ENCODE measurements around the gene FSIP1.

Gene FSIP1

DNA sequence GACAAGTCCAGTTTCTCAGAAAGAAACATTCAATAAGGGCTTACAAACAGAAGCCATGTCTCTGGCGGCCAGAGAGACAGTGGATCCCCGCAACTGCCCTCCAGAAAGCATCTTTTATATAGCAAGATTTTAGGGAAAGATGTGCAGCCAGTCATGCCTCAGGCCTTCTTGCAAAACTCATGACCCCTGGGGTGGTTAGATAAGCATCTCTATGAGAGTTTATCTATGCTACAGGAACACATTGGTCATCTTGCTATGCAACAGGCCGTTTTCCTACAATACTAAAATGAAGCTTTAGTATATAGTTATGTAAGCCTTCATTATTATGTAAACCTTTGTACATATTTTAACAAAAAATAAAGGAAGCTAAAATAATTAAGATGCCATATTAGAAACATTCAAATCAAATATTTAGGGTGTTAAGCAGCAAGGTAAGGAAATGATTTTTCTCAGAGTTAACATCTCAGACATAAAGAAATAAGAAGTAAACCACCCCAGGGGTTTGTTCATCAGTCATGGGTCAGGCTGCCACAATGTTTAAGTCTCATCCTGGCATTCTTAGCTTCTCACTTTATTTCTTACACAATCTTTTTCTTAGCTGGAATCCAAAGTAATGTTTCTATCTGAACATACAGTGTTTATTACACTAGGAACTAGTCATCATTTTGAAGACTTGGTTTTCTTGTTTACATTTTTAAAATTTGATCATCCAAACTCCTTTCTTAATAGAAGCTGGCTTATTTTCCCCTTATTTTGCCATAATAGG is 6.3 kb upstream of the FSIP1 start:
- DNase-seq (ENCODE audit: low read depth) = no peak
- in situ Hi-C loops (cut with HindIII; ENCODE audit: low sequenced_read_pairs) = loop anchor here (25.0 kb wide), 1 partner anchor 223 kb away; no protein-coding TSS in a partner anchor

DNA sequence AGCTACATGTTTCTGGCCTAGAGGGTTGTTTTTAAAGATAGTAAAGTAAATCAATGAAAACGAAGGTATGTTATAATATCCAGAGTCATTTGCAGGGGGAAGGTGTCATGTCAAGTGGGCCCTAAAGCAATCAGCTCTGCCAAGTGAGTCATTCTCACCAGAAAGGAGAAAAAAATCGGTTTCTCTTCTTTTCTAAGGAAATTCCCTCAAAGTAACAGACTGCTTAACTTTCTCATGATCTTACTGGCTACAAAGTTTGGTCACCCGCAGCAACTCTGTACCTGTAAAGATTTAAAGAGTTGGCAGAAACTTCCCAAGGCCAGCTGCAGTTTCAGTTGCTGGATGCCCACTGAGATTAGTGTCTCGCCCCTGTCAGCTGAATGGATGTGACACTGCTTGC is 5.5 kb upstream of the FSIP1 start:
- TF ChIP-seq, protein P1, sequence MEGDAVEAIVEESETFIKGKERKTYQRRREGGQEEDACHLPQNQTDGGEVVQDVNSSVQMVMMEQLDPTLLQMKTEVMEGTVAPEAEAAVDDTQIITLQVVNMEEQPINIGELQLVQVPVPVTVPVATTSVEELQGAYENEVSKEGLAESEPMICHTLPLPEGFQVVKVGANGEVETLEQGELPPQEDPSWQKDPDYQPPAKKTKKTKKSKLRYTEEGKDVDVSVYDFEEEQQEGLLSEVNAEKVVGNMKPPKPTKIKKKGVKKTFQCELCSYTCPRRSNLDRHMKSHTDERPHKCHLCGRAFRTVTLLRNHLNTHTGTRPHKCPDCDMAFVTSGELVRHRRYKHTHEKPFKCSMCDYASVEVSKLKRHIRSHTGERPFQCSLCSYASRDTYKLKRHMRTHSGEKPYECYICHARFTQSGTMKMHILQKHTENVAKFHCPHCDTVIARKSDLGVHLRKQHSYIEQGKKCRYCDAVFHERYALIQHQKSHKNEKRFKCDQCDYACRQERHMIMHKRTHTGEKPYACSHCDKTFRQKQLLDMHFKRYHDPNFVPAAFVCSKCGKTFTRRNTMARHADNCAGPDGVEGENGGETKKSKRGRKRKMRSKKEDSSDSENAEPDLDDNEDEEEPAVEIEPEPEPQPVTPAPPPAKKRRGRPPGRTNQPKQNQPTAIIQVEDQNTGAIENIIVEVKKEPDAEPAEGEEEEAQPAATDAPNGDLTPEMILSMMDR (IDR thresholded peaks at IDR 0.05; ENCODE audit: low read depth, low read length, missing control alignments) = no peak
- DNase-seq (ENCODE audit: low read depth) = no peak
- H3K4me3 ChIP-seq (ENCODE audit: low read depth, low read length) = no peak overlapping the region
- in situ Hi-C loops (cut with HindIII; ENCODE audit: low sequenced_read_pairs) = loop anchor here (25.0 kb wide), 1 partner anchor 224 kb away; no protein-coding TSS in a partner anchor

More for the DNA sequence above, 6.3 kb upstream of the FSIP1 start:
- H3K4me3 ChIP-seq (ENCODE audit: low read depth, low read length) = no peak overlapping the region
- TF ChIP-seq, protein P1 (IDR thresholded peaks at IDR 0.05; ENCODE audit: low read depth, low read length, missing control alignments) = no peak

DNA sequence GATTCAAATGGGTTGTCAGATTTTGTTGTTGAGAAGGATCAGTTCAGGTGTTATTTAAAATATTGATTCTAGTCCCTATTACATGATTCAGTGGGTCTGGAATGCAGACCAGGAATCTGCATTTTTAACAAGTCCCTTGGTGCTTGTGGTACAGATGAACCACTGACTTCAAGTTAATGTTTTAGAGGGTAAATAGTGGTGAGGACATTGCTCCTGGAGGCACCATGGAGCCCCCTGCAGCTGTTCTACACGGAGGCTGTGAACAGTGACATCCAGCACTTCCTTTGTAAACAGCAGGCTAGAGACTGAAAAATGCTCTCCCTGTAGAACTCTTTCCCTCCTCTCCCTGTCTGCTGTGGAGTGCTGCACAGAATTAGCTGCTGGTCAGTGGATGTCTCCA is 4.8 kb upstream of the FSIP1 start:
- in situ Hi-C loops (cut with HindIII; ENCODE audit: low sequenced_read_pairs) = loop anchor here (25.0 kb wide), 1 partner anchor 225 kb away; no protein-coding TSS in a partner anchor
- no peak overlapping the region for H3K4me3 ChIP-seq (ENCODE audit: low read depth, low read length)
- TF ChIP-seq, protein P1 (IDR thresholded peaks at IDR 0.05; ENCODE audit: low read depth, low read length, missing control alignments) = no peak
- no peak for DNase-seq (ENCODE audit: low read depth)

DNA sequence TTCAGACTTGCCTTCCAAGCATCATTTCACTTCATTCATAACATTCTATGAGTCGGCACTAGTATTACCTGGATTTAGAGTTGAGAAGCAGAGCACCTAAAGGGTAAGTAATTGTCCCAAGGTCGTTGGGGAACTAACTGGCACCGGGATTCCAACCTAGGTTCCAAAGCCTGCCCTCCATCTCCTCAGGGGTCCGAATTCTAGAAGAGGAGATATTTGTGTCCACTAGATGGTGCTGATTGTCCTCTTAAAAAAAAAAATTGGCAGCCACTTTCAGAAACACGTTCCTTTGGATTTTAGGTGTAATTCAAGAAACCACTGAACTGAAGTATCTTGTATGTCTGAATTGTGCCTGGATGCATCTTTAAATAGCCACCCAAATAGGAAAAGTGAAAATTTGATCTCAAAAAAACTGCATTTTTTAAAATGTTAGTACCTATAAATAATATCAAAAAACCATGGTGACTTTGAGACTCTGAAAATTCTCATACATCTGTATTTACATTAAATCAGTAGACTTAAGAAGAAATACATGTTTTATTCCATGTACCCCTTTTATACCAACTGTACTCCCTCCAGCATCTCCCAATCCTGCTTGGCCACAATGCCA is 3.9 kb upstream of the FSIP1 start:
- TF ChIP-seq, protein P1 (IDR thresholded peaks at IDR 0.05; ENCODE audit: low read depth, low read length, missing control alignments) = peak; percentile 52
- DNase-seq (ENCODE audit: low read depth) = peak; percentile 66
- in situ Hi-C loops (cut with HindIII; ENCODE audit: low sequenced_read_pairs) = loop anchor here (25.0 kb wide), 1 partner anchor 226 kb away; no protein-coding TSS in a partner anchor
- H3K4me3 ChIP-seq (ENCODE audit: low read depth, low read length) = no peak overlapping the region

DNA sequence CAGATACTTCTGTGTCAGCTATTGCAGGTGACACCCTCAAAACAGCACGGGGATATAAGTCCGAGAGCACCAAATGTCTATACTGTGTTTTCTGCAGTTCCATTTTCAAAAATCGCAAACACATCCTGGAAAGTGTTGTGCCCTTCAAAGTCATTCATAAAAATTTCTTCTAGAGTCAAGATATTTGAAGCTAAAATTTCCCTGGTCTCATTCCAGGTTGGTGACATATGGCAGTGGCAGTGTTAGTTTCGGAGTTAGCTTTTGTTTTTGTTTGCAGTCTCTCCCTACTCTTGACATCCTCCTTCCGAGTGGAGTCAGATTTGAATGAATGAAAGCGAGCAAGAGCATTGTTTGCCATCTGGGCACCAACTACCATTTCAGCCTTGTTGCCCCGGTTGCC is 3.2 kb upstream of the FSIP1 start:
- DNase-seq (ENCODE audit: low read depth) = no peak
- H3K4me3 ChIP-seq (ENCODE audit: low read depth, low read length) = no peak overlapping the region
- TF ChIP-seq, protein P1 (IDR thresholded peaks at IDR 0.05; ENCODE audit: low read depth, low read length, missing control alignments) = no peak
- in situ Hi-C loops (cut with HindIII; ENCODE audit: low sequenced_read_pairs) = loop anchor here (25.0 kb wide), 1 partner anchor 226 kb away; no protein-coding TSS in a partner anchor

DNA sequence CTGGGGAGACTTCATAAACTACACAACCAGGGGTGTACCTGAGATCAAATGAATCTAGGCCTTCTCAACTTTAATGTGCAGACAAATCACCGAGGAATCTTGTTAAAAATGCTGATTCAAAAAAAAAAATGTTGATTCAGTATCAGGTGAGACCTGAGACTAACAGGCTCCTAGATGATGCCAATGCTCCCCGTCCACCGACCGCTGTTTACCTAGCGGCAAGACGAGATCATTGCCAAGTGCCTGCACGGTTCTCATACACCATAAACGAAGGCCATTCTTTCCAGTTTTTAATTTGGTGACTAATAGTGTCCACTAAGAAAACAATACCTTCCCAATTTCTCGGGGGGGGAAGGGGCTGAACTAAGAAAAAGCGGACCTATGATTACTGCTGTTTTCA is 2.5 kb upstream of the FSIP1 start:
- no peak for DNase-seq (ENCODE audit: low read depth)
- TF ChIP-seq, protein P1 (IDR thresholded peaks at IDR 0.05; ENCODE audit: low read depth, low read length, missing control alignments) = peak; percentile 9
- H3K4me3 ChIP-seq (ENCODE audit: low read depth, low read length) = peak overlapping the region; percentile 9
- in situ Hi-C loops (cut with HindIII; ENCODE audit: low sequenced_read_pairs) = loop anchor here (25.0 kb wide), 1 partner anchor 227 kb away; no protein-coding TSS in a partner anchor
